Peyer's patch (tissue), 4 donors: ENCODE data around the gene C14orf180. TPM values are rescaled to one million over a fixed set of nuclear protein-coding genes. Genes with fewer than 3 reads are reported as not detected.

Source experiments
- DNase-seq, 3 donors: peaks; one replicate each; pipeline ENCODE4 v3.0.0-alpha.2; 2017 to 2019
- H3K27ac ChIP-seq, 4 donors: fragments of 200-600 bp; sonication (generic); one replicate each; pipeline ENCODE4 v1.5.1; 2016 to 2019
- H3K27me3 ChIP-seq, 2 donors: fragments of 200-600 bp; sonication (generic); one replicate each; pipeline ENCODE4 v1.5.1; 2019
- H3K36me3 ChIP-seq, 3 donors: fragments of 200-600 bp; sonication (generic); one replicate each; pipeline ENCODE4 v1.5.1; 2016 to 2019
- H3K4me1 ChIP-seq, 4 donors: fragments of 200-600 bp; sonication (generic); one replicate each; pipeline ENCODE4 v1.5.1; 2016 to 2019
- H3K4me3 ChIP-seq, 4 donors: fragments of 200-600 bp; sonication (generic); 1 replicate in 3 of 4; 2 replicates in 1 of 4; pipeline ENCODE4 v1.5.1; 2016 to 2019; ENCODE audit warnings: mild to moderate bottlenecking in 1 of 4
- H3K9me3 ChIP-seq, 4 donors: fragments of 200-600 bp; sonication (generic); one replicate each; pipeline ENCODE4 v1.5.1; 2016 to 2019; ENCODE audit warnings: mild to moderate bottlenecking in 1 of 4
- CTCF ChIP-seq, 6 experiments: fragments of 450-650 bp in 4 of 6; fragments of 200-600 bp in 2 of 6; sonication (generic) in 1 of 6; IDR thresholded peaks; one replicate each; pipeline ENCODE4 v1.5.1; 2017 to 2019; ENCODE audit warnings: antibody characterized with exemption in 6 of 6, mild to moderate bottlenecking in 3 of 6, moderate library complexity in 1 of 6
- POLR2A ChIP-seq, 2 donors: fragments of 450-650 bp; IDR thresholded peaks; one replicate each; pipeline ENCODE4 v1.5.1; 2017; ENCODE audit warnings: antibody characterized with exemption in 2 of 2, mild to moderate bottlenecking in 2 of 2, moderate library complexity in 2 of 2
- total RNA-seq, 4 donors: library from RNA; depleted of rRNA; stranded (reverse); fragments of >200 nt; gene quantifications; one replicate each; pipeline ENCODE4 v1.1.0, GENCODE V29; 2016

Gene C14orf180
- total RNA-seq, 4 donors from 2014 or later: 0.70 TPM; not detected in 3

DNA sequence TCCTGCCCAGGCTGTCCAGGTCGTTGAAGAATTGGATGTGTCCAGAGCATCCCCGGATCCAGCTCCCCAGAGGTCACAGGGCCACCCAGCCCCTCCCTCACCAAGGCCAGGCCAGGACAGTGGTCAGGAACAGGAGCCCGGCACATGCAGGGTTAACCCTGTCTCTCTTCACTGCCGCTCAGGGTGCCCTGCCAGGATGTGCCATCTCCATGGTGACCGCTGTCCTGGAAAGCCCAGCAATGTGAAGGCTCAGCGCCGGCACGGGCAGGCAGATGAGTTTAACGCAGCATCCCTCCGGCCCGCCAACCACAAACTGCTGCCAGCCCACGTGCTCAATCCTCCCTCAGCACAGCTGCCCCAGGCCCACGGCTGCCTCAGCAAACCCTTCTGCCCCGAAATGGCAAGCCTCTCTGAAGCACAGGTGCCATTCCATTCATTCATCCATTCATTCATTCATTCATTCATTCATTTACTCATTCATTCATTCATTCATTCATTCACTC is 20.6 kb downstream of the C14orf180 start:
- Histone ChIP-seq H3K36me3 (no peaks in the 10 kb centered on the region), H3K4me3 (no peak overlapping the region), H3K9me3 (no peaks in the 10 kb centered on the region), H3K27me3 (peaks cover 0 to 12% of the 10 kb centered on the region in 2 donors), H3K4me1 (no peaks in the 10 kb centered on the region), H3K27ac (no peak overlapping the region)
- TF ChIP-seq CTCF (IDR thresholded peaks at IDR 0.05) (no peak), POLR2A (IDR thresholded peaks at IDR 0.05) (no peak)
- DNase-seq: peak in 1 of 3 donors; percentile 31

- H3K27ac ChIP-seq: no peak overlapping the region
- no peaks in the 10 kb centered on the region for H3K4me1 ChIP-seq
- no peaks in the 10 kb centered on the region for H3K9me3 ChIP-seq
- peak in 1 of 3 donors; percentile 38 for DNase-seq
- no peak overlapping the region for H3K4me3 ChIP-seq
- H3K36me3 ChIP-seq: no peaks in the 10 kb centered on the region
- TF ChIP-seq POLR2A (IDR thresholded peaks at IDR 0.05) (no peak), CTCF (IDR thresholded peaks at IDR 0.05) (no peak)
- peaks cover 0 to 15% of the 10 kb centered on the region in 2 donors for H3K27me3 ChIP-seq
These were observed 21.2 kb downstream of the C14orf180 start for GRCh38 chr14:104600805-104601204.

GRCh38 chr14:104601786-104602185 is 22.2 kb downstream of the C14orf180 start:
- no peak overlapping the region for H3K27ac ChIP-seq
- H3K27me3 ChIP-seq: peaks cover 0 to 15% of the 10 kb centered on the region in 2 donors
- no peaks in the 10 kb centered on the region for H3K4me1 ChIP-seq
- no peaks in the 10 kb centered on the region for H3K9me3 ChIP-seq
- no peak overlapping the region for H3K4me3 ChIP-seq
- H3K36me3 ChIP-seq: no peaks in the 10 kb centered on the region
- TF ChIP-seq POLR2A (IDR thresholded peaks at IDR 0.05) (no peak), CTCF (IDR thresholded peaks at IDR 0.05) (no peak)
- DNase-seq: peak in 1 of 3 donors; percentile 19

- DNase-seq: peak in 1 of 3 donors; percentile 31
These were observed 22.9 kb downstream of the C14orf180 start for GRCh38 chr14:104602315-104602932.

DNA sequence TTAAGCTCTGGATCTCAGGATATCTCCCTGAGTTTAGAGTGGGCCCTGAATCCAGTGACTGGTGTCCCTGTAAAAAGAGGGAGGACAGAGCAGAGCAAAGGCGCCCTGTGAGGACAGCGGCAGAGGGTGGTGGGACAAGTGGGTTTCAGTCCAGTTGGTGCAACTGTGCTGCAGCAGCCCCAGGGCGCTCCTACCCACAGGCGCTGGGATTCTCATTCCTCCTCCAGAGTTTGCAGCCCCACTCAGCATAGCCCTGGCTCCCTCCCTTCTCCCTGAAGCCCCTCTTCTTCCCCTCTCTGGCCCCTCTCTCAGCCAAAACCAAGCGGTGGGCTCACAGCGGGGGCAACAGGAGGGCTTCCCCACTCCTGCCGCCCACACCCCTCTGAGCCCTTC is 23.4 kb downstream of the C14orf180 start:
- no peak for DNase-seq
- no peaks in the 10 kb centered on the region for H3K4me1 ChIP-seq
- H3K9me3 ChIP-seq: no peaks in the 10 kb centered on the region
- H3K27me3 ChIP-seq: peaks cover 0 to 15% of the 10 kb centered on the region in 2 donors
- TF ChIP-seq POLR2A (IDR thresholded peaks at IDR 0.05) (no peak), CTCF (IDR thresholded peaks at IDR 0.05) (no peak)
- H3K4me3 ChIP-seq: no peak overlapping the region
- H3K36me3 ChIP-seq: no peaks in the 10 kb centered on the region
- H3K27ac ChIP-seq: no peak overlapping the region

More at GRCh38 chr14:104602315-104602932, 22.9 kb downstream of the C14orf180 start:
- Histone ChIP-seq H3K27me3 (peaks cover 0 to 15% of the 10 kb centered on the region in 2 donors), H3K4me1 (no peaks in the 10 kb centered on the region), H3K4me3 (no peak overlapping the region), H3K27ac (no peak overlapping the region), H3K9me3 (no peaks in the 10 kb centered on the region), H3K36me3 (no peaks in the 10 kb centered on the region)
- no peak for TF ChIP-seq POLR2A (IDR thresholded peaks at IDR 0.05)
- TF ChIP-seq CTCF (IDR thresholded peaks at IDR 0.05): no peak
